OCI-LY7 (cell line): ENCODE measurements around the gene CHAF1A. TPM values are rescaled to one million over a fixed set of nuclear protein-coding genes. Genes with fewer than 3 reads are reported as not detected.

ENCODE experiments used
- BruUV-seq: library from RNA; stranded (reverse); fragments of 400-500 nt; replicated peaks from 2 replicates; lab custom pipeline; 2021; lab: Mats Ljungman, UMichigan
- CTCF ChIA-PET: fragments of 300-600 bp; sonication (Branson Sonifier 250); formaldehyde crosslinking; loops from one replicate; lab custom pipeline; 2022; ENCODE audit warnings: antibody characterized with exemption; ENCODE audit not compliant: unreplicated experiment; lab: Charles Lee
- POLR2A ChIA-PET: fragments of 300-600 bp; sonication (Branson Sonifier 250); formaldehyde crosslinking; loops from one replicate; lab custom pipeline; 2022; ENCODE audit warnings: antibody characterized with exemption; lab: Charles Lee
- DNase-seq: peaks from one replicate; pipeline ENCODE4 v3.0.0-alpha.2; 2015; ENCODE audit warnings: low spot score
- H2AFZ ChIP-seq: fragments of 200-600 bp; sonication (generic), shearing (Covaris generic); 2 replicates; pipeline ENCODE4 v1.6.1; 2014; ENCODE audit warnings: mild to moderate bottlenecking, antibody characterized with exemption, low read length, moderate library complexity
- H3K27ac ChIP-seq: fragments of 200-600 bp; sonication (generic); 2 replicates; pipeline ENCODE4 v1.5.1; 2014; ENCODE audit warnings: mixed run types, low read depth, mild to moderate bottlenecking, moderate library complexity, low read length, inconsistent platforms; ENCODE audit not compliant: poor library complexity, severe bottlenecking
- H3K36me3 ChIP-seq: fragments of 200-600 bp; sonication (generic); 2 replicates; pipeline ENCODE4 v1.6.1; 2014; ENCODE audit warnings: mild to moderate bottlenecking, antibody characterized with exemption, low read length, moderate library complexity, mixed read lengths; ENCODE audit not compliant: insufficient read depth
- H3K4me1 ChIP-seq: fragments of 200-600 bp; sonication (generic); 2 replicates; pipeline ENCODE4 v1.5.1; 2014; ENCODE audit warnings: mild to moderate bottlenecking, low read length; ENCODE audit not compliant: insufficient read depth, poor library complexity, severe bottlenecking
- H3K4me2 ChIP-seq: fragments of 200-600 bp; sonication (generic); 2 replicates; pipeline ENCODE4 v1.6.1; 2014; ENCODE audit warnings: mild to moderate bottlenecking, low read length
- H3K4me3 ChIP-seq: fragments of 200-600 bp; sonication (generic); 2 replicates; pipeline ENCODE4 v1.5.1; 2014; ENCODE audit warnings: mild to moderate bottlenecking, low read depth, low read length; ENCODE audit not compliant: poor library complexity, severe bottlenecking
- H3K79me2 ChIP-seq: fragments of 200-600 bp; sonication (generic); 2 replicates; pipeline ENCODE4 v1.6.1; 2016; ENCODE audit warnings: low read depth, mild to moderate bottlenecking, low read length, moderate library complexity, mixed read lengths; ENCODE audit not compliant: insufficient read depth
- H3K9me2 ChIP-seq: fragments of 200-600 bp; sonication (generic); 2 replicates; pipeline ENCODE4 v1.6.1; 2016; ENCODE audit warnings: mild to moderate bottlenecking, low read length, mixed read lengths; ENCODE audit not compliant: insufficient read depth
- H3K9me3 ChIP-seq: fragments of 200-600 bp; sonication (generic); 2 replicates; pipeline ENCODE4 v1.6.1; 2014; ENCODE audit warnings: mild to moderate bottlenecking, mixed run types, low read length, mixed read lengths
- H4K20me1 ChIP-seq: fragments of 200-600 bp; sonication (generic); 2 replicates; pipeline ENCODE4 v1.6.1; 2014; ENCODE audit warnings: mild to moderate bottlenecking, antibody characterized with exemption, low read length, moderate library complexity, mixed read lengths; ENCODE audit not compliant: insufficient read depth
- CTCF ChIP-seq: fragments of 200-600 bp; sonication (generic); conservative IDR thresholded peaks from 2 replicates; pipeline ENCODE4 v1.5.1; 2014; ENCODE audit warnings: mild to moderate bottlenecking, antibody characterized with exemption, low read length, moderate library complexity, mixed read lengths
- EZH2phosphoT487 ChIP-seq: fragments of 200-600 bp; sonication (generic); IDR thresholded peaks from 2 replicates; pipeline ENCODE4 v1.6.1; 2018; ENCODE audit warnings: low read depth, borderline replicate concordance, mild to moderate bottlenecking, mixed run types, antibody characterized with exemption, low read length, moderate library complexity, mixed read lengths
- intact Hi-C: fragments of 100-400 bp; cut with micrococcal nuclease; formaldehyde crosslinking; loops from one replicate; pipeline ENCODE4 v1.10.0; 2022; ENCODE audit not compliant: unreplicated experiment
- total RNA-seq, 2 experiments: library from RNA; depleted of rRNA in 1 of 2; stranded (reverse); fragments of >200 nt in 1 of 2; shearing (Covaris generic) in 1 of 2; gene quantifications; 2 replicates each; pipeline ENCODE4 v1.2.3, GENCODE V29; 2014 to 2022

CHAF1A gene
- total RNA-seq, 2 experiments from 2014 or later: 107 to 119 TPM

DNA sequence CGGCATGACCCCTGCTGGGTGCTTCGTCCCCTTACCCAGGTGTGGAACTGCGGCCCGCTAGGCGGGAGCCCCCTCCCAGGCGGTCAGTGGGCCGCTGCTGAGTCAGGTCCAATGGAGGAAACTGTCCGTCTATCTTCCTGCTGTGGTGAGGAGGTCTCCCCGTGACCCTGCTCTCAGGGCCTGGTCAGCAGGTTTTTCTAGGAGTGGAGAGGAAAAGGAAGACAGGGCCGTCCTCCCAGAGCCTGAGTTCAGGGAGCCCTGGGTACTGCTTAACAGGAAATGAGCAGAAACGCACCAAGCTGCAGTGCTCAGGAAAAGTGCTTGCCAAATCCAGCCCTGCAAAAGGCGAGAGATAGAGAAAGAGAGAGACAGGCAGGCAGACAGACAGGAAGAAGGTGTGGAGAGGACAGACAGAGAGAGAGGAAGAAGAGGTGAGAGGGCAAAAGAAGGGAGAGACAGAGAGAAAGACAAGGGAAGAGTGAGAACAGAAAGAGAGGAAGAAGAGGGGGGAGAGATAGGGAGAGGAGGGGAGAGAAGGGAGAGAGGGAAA, 12.3 kb upstream of the CHAF1A start:
- H3K27ac ChIP-seq: no peak overlapping the region

GRCh38 chr19:4390567-4391305, 11.7 kb upstream of the CHAF1A start:
- H2AFZ ChIP-seq: no peak overlapping the region
- no peaks in the 10 kb centered on the region for H3K9me2 ChIP-seq
- peaks cover 36% of the 10 kb centered on the region; the same call in 1 of the 2 replicates for H3K36me3 ChIP-seq
- BruUV-seq: no TSS peak
- CTCF ChIA-PET: no interaction called here
- POLR2A ChIA-PET: interaction anchor here (0.6 kb wide), 1 partner anchor 39 kb away, joined by 6 read pairs; no protein-coding TSS in a partner anchor
- peaks cover 53% of the 10 kb centered on the region for H3K79me2 ChIP-seq
- no peak overlapping the region for H3K4me3 ChIP-seq
- H3K9me3 ChIP-seq: no peaks in the 10 kb centered on the region
- H3K27ac ChIP-seq: no peak overlapping the region
- no peak overlapping the region for H3K4me2 ChIP-seq
- no peak for DNase-seq
- intact Hi-C loops: no loop called here
- no peaks in the 10 kb centered on the region for H3K4me1 ChIP-seq
- no peaks in the 10 kb centered on the region; the same call in 1 of the 2 replicates for H4K20me1 ChIP-seq
- TF ChIP-seq EZH2phosphoT487 (no peak), CTCF (no peak)

More for the DNA sequence above, 12.3 kb upstream of the CHAF1A start:
- peaks cover 50% of the 10 kb centered on the region for H3K79me2 ChIP-seq
- H3K9me3 ChIP-seq: no peaks in the 10 kb centered on the region
- H3K4me2 ChIP-seq: no peak overlapping the region
- H2AFZ ChIP-seq: no peak overlapping the region
- BruUV-seq: no TSS peak
- ChIA-PET POLR2A (no interaction called here), CTCF (no interaction called here)
- intact Hi-C loops: no loop called here
- H3K9me2 ChIP-seq: no peaks in the 10 kb centered on the region
- no peak overlapping the region for H3K4me3 ChIP-seq
- no peaks in the 10 kb centered on the region; the same call in 1 of the 2 replicates for H4K20me1 ChIP-seq
- H3K4me1 ChIP-seq: no peaks in the 10 kb centered on the region
- no peak for DNase-seq
- TF ChIP-seq CTCF: no peak
- no peak for TF ChIP-seq EZH2phosphoT487
- H3K36me3 ChIP-seq: peaks cover 37% of the 10 kb centered on the region; the same call in 1 of the 2 replicates

DNA sequence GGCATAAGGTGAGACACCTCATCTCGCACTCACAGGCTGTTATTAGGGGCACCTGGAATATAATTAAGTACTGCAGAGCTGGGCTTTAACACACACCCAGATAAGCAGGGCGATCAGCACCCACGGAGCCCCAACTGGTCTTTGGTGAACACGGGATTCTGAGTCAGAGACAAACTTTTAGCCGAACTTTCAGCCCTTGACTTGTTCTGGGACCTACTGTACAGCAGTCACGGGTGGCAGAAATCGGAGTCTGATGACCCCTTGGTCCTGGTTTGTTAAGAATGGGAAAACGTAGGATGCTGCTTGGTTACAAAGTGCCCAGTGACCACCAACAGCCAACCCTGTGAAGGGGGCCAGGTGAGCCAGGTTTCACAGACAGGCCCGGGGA, 11.1 kb upstream of the CHAF1A start:
- intact Hi-C loops: no loop called here
- Histone ChIP-seq H3K27ac (no peak overlapping the region), H2AFZ (no peak overlapping the region), H3K9me3 (no peaks in the 10 kb centered on the region), H4K20me1 (no peaks in the 10 kb centered on the region; the same call in 1 of the 2 replicates), H3K79me2 (peaks cover 59% of the 10 kb centered on the region), H3K36me3 (peaks cover 39% of the 10 kb centered on the region; the same call in 1 of the 2 replicates), H3K9me2 (no peaks in the 10 kb centered on the region), H3K4me2 (no peak overlapping the region), H3K4me3 (no peak overlapping the region), H3K4me1 (no peaks in the 10 kb centered on the region)
- BruUV-seq: no TSS peak
- CTCF ChIA-PET: no interaction called here
- TF ChIP-seq EZH2phosphoT487 (no peak), CTCF (no peak)
- DNase-seq: no peak
- POLR2A ChIA-PET: interaction anchor here (0.6 kb wide), 1 partner anchor 40 kb away, joined by 6 read pairs; no protein-coding TSS in a partner anchor
